GM12878 (cell line): Measurements from ENCODE around the gene GFOD2. TPM values are rescaled to one million over a fixed set of nuclear protein-coding genes. Genes with fewer than 3 reads are reported as not detected.

Source experiments
- ATAC-seq: fragments of 200-7000 bp; cut with Tn5 transposase; 3 replicates; pipeline ENCODE4 v1.9.1; 2020; ENCODE audit warnings: mild to moderate bottlenecking, moderate library complexity
- BruUV-seq: library from RNA; stranded (reverse); fragments of 400-500 nt; replicated peaks from 2 replicates; lab custom pipeline; 2021; lab: Mats Ljungman, UMichigan
- CTCF ChIA-PET: fragments of 300-600 bp; sonication (Branson Sonifier 250); formaldehyde crosslinking; extraction: SDS; loops from one replicate; lab custom pipeline; 2021; ENCODE audit warnings: inconsistent platforms; lab: Yijun Ruan, JAX
- POLR2A ChIA-PET: fragments of 350-600 bp; formaldehyde crosslinking; extraction: SDS; loops from one replicate; lab custom pipeline; 2021; ENCODE audit warnings: inconsistent platforms; lab: Charles Lee
- RAD21 ChIA-PET: fragments of 300-600 bp; sonication (Branson Sonifier 250); formaldehyde crosslinking; loops from one replicate; lab custom pipeline; 2023; ENCODE audit warnings: antibody characterized with exemption; ENCODE audit not compliant: unreplicated experiment; lab: Charles Lee
- SMC1A ChIA-PET: fragments of 300-600 bp; sonication (Branson Sonifier 250); formaldehyde crosslinking; loops from one replicate; lab custom pipeline; 2023; ENCODE audit not compliant: unreplicated experiment, uncharacterized antibody; lab: Charles Lee
- DNase-seq: peaks from one replicate; pipeline ENCODE4 v3.0.0-alpha.2; 2011; ENCODE audit warnings: low read depth, low spot score
- FAIRE-seq: peaks from 3 replicates; lab custom pipeline; 2011; peaks lifted over from hg19 to GRCh38; lab: Jason Lieb, UNC
- H2AFZ ChIP-seq: 2 replicates; pipeline ENCODE4 v1.6.0; 2011; ENCODE audit warnings: low read depth, low read length, control low read depth; ENCODE audit not compliant: control insufficient read depth
- H3K27ac ChIP-seq: 2 replicates; pipeline ENCODE4 v1.5.1; 2011; ENCODE audit warnings: control low read depth; ENCODE audit not compliant: control insufficient read depth, insufficient read depth
- H3K27me3 ChIP-seq, 2 experiments: replicated peaks in 1 of 2; 2 replicates each; pipeline versions ENCODE4 v1.6.0 to v1.6.1; 2011; ENCODE audit warnings: low read length in 1 of 2; ENCODE audit not compliant: control insufficient read depth in 2 of 2, insufficient read depth in 2 of 2
- H3K36me3 ChIP-seq, 2 experiments: 2 replicates each; pipeline ENCODE4 v1.5.1; 2011; ENCODE audit warnings: low read length in 1 of 2; ENCODE audit not compliant: control insufficient read depth in 2 of 2, insufficient read depth in 2 of 2
- H3K4me1 ChIP-seq: 2 replicates; pipeline ENCODE4 v1.6.1; 2011; ENCODE audit warnings: mild to moderate bottlenecking, low read length, moderate library complexity, mixed read lengths; ENCODE audit not compliant: control insufficient read depth, insufficient read depth
- H3K4me2 ChIP-seq: 2 replicates; pipeline ENCODE4 v1.6.0; 2011; ENCODE audit warnings: control low read depth; ENCODE audit not compliant: control insufficient read depth, insufficient read depth
- H3K4me3 ChIP-seq: fragments of 200-600 bp; sonication (generic); 2 replicates; pipeline ENCODE4 v1.5.1; 2016
- H3K79me2 ChIP-seq: 2 replicates; pipeline ENCODE4 v1.6.0; 2011; ENCODE audit warnings: low read length; ENCODE audit not compliant: control insufficient read depth, insufficient read depth
- H3K9ac ChIP-seq: 2 replicates; pipeline ENCODE4 v1.8.0; 2011; ENCODE audit warnings: low read length, control low read depth, mixed read lengths; ENCODE audit not compliant: control insufficient read depth, insufficient read depth
- H3K9me3 ChIP-seq: replicated peaks from 3 replicates; pipeline ENCODE4 v1.5.1; 2011; ENCODE audit warnings: mild to moderate bottlenecking, low read length; ENCODE audit not compliant: control insufficient read depth, insufficient read depth
- H4K20me1 ChIP-seq: 2 replicates; pipeline ENCODE4 v1.6.0; 2011; ENCODE audit not compliant: control insufficient read depth, insufficient read depth
- BHLHE40 ChIP-seq, 2 experiments: fragments of 450-650 bp in 1 of 2; IDR thresholded peaks; 2 replicates each; pipeline ENCODE4 v1.6.1; 2011 to 2017; ENCODE audit warnings: low read depth in 2 of 2, borderline replicate concordance in 1 of 2, improper control_type of control experiment in 1 of 2, low read length in 1 of 2, mild to moderate bottlenecking in 1 of 2
- CEBPB ChIP-seq, 2 experiments: fragments of 150-350 bp in 1 of 2; IDR thresholded peaks; 2 replicates each; pipeline ENCODE4 v1.6.1; 2012 to 2014; ENCODE audit warnings: low read depth in 2 of 2, low read length in 2 of 2, borderline replicate concordance in 1 of 2, inconsistent platforms in 1 of 2
- IRF4 ChIP-seq: IDR thresholded peaks from 2 replicates; pipeline ENCODE4 v1.6.1; 2011; ENCODE audit warnings: low read depth, low read length
- MYB ChIP-seq: fragments of 150-350 bp; IDR thresholded peaks from 2 replicates; pipeline ENCODE4 v1.6.1; 2014; ENCODE audit warnings: mild to moderate bottlenecking, low read depth, low read length, borderline replicate concordance
- NFYA ChIP-seq: IDR thresholded peaks from 2 replicates; pipeline ENCODE4 v1.6.1; 2011; ENCODE audit warnings: low read depth, mild to moderate bottlenecking, low read length, improper control_type of control experiment, borderline replicate concordance
- PML ChIP-seq: IDR thresholded peaks from 2 replicates; pipeline ENCODE4 v1.6.1; 2012; ENCODE audit warnings: low read length, inconsistent platforms
- RBBP5 ChIP-seq: fragments of 200-600 bp; sonication (generic); conservative IDR thresholded peaks from 2 replicates; pipeline ENCODE4 v1.6.1; 2016
- SKIL ChIP-seq: fragments of 450-650 bp; IDR thresholded peaks from 2 replicates; pipeline ENCODE4 v1.6.1; 2017; ENCODE audit warnings: mild to moderate bottlenecking, low read depth, inconsistent platforms; ENCODE audit not compliant: poor library complexity, severe bottlenecking
- ZNF207 ChIP-seq: fragments of 450-650 bp; IDR thresholded peaks from 2 replicates; pipeline ENCODE4 v1.6.1; 2014; ENCODE audit warnings: antibody characterized with exemption, mild to moderate bottlenecking, borderline replicate concordance
- WGBS: methylation state at CpG from one replicate; pipeline ENCODE4 v1.1.6; 2016; ENCODE audit warnings: low lambda C conversion rate; ENCODE audit not compliant: insufficient replicate concordance, insufficient coverage; ENCODE audit errors: missing lambda C conversion rate; 5-methylcytosine and 5-hydroxymethylcytosine counted together
- in situ Hi-C: fragments of 300-500 bp; cut with MboI; formaldehyde crosslinking; loops from 9 replicates; pipeline ENCODE4 v1.14.3; 2018; ENCODE audit warnings: mixed read lengths
- intact Hi-C: fragments of 100-400 bp; cut with micrococcal nuclease; formaldehyde crosslinking; loops from one replicate; pipeline ENCODE4 v1.14.2; 2022; ENCODE audit not compliant: unreplicated experiment
- polyA plus RNA-seq, 11 experiments: library from polyadenylated mRNA; depleted of rRNA in 4 of 11; unstranded in 6 of 11; stranded (reverse) in 5 of 11; fragments of >200 nt; fragmentation: Nextera tagmentation in 4 of 11; fragmentation: Illumina TruSeq in 1 of 11; extraction: Ambion mirVana in 4 of 11; extraction: Trizol in 1 of 11; gene quantifications; 1 replicate in 1 of 11; 2 replicates in 10 of 11; pipeline versions ENCODE4 v1.2.1 to v1.2.3, GENCODE V29; 2011 to 2016; ENCODE audit warnings: inconsistent platforms in 2 of 11, missing spikeins in 2 of 11, low read depth in 1 of 11
- total RNA-seq, 4 experiments: library from RNA; depleted of rRNA in 3 of 4; stranded (reverse); fragments of >200 nt in 3 of 4; fragmentation: Illumina TruSeq in 1 of 4; extraction: Trizol in 1 of 4; gene quantifications; 2 replicates each; pipeline versions ENCODE4 v1.2.1 to v1.2.3, GENCODE V29; 2013 to 2021

Gene GFOD2
- total and polyA plus RNA-seq, 10 of the 15 experiments (the other 5 are each of a cell fraction or from before 2014, with no cell fraction given) = 2.0 to 15.9 (median 12.0) TPM

- in situ Hi-C loops (loop anchor here (5.0 kb wide), 1 partner anchor 97 kb away; no protein-coding TSS in a partner anchor), intact Hi-C loops (loop anchor here (1.0 to 2.0 kb wide), 3 partner anchors 61 to 123 kb away; no protein-coding TSS in a partner anchor)
- DNase-seq (no peak), ATAC-seq (no peak), FAIRE-seq (no peak)
- Histone ChIP-seq H3K27ac (no peak overlapping the region), H2AFZ (peak overlapping the region; percentile 65), H3K27me3 (no peaks in the 10 kb centered on the region), H3K4me3 (no peak overlapping the region), H3K9me3 (no peaks in the 10 kb centered on the region), H3K79me2 (peaks cover 11% of the 10 kb centered on the region), H3K4me1 (peaks cover 11% of the 10 kb centered on the region; the same call in 1 of the 2 replicates), H3K36me3 (peaks cover 0 to 2% of the 10 kb centered on the region in 2 experiments; a peak in 3 of 4 replicates), H3K4me2 (peak overlapping the region; percentile 95), H4K20me1 (no peaks in the 10 kb centered on the region), H3K9ac (peak overlapping the region; percentile 83)
- ChIA-PET POLR2A (interaction anchor here (0.8 to 1.8 kb wide), 5 partner anchors 19 to 97 kb away, joined by 4 to 11 read pairs (median 9); partner anchors contain the start of gene CTCF), SMC1A (interaction anchor here (0.7 to 7.6 kb wide), 13 partner anchors 19 to 163 kb away, joined by 3 to 86 read pairs (median 5); partner anchors contain the start of genes ATP6V0D1 and CTCF), CTCF (interaction anchor here (0.7 to 9.0 kb wide), 25 partner anchors 12 to 216 kb away, joined by 3 to 138 read pairs (median 7); partner anchors contain the start of genes ACD, ATP6V0D1, C16orf86 and CTCF), RAD21 (interaction anchor here (1.0 to 5.5 kb wide), 13 partner anchors 16 to 163 kb away, joined by 3 to 102 read pairs (median 10); partner anchors contain the start of genes ACD, ATP6V0D1, C16orf86 and CTCF)
- 94% methylated on average over 9 of the region's 9 CpGs for WGBS
- BruUV-seq = no TSS peak
- no peak for TF ChIP-seq CEBPB (IDR thresholded peaks at IDR 0.05; ENCODE audit: borderline replicate concordance in 1 of 2, low read depth in 2 of 2, low read length in 2 of 2)
Measured at GRCh38 chr16:67644038-67644437, 75.1 kb downstream of the GFOD2 start.

- ChIA-PET SMC1A (interaction anchor here (1.1 to 7.6 kb wide), 6 partner anchors 9 to 120 kb away, joined by 3 to 86 read pairs (median 7); no protein-coding TSS in a partner anchor), CTCF (interaction anchor here (1.4 to 9.0 kb wide), 8 partner anchors 16 to 161 kb away, joined by 3 to 138 read pairs (median 8); partner anchors contain the start of gene ATP6V0D1), RAD21 (interaction anchor here (0.6 to 5.5 kb wide), 5 partner anchors 36 to 128 kb away, joined by 3 to 102 read pairs (median 3); partner anchors contain the start of gene CTCF), POLR2A (interaction anchor here (0.6 to 1.5 kb wide), 2 partner anchors 97 to 151 kb away, joined by 3 read pairs; no protein-coding TSS in a partner anchor)
- no peak for TF ChIP-seq RBBP5
- no peak for TF ChIP-seq SKIL
- no peak for TF ChIP-seq MYB
- no peak for TF ChIP-seq BHLHE40 (IDR thresholded peaks at IDR 0.05; ENCODE audit: borderline replicate concordance in 1 of 2, low read depth in 2 of 2, low read length in 1 of 2)
- TF ChIP-seq IRF4 = no peak
- no peak for TF ChIP-seq PML
- TF ChIP-seq NFYA = no peak
- TF ChIP-seq ZNF207 = no peak
- no TSS peak for BruUV-seq
- intact Hi-C loops = no loop called here
- no peak for DNase-seq
- Histone ChIP-seq H3K27ac (no peak overlapping the region), H3K79me2 (peaks cover 11% of the 10 kb centered on the region), H4K20me1 (no peaks in the 10 kb centered on the region), H3K4me3 (no peak overlapping the region), H3K4me2 (no peak overlapping the region), H3K27me3 (no peaks in the 10 kb centered on the region), H3K36me3 (peaks cover 6 to 9% of the 10 kb centered on the region in 2 experiments), H3K9ac (no peak overlapping the region), H3K9me3 (no peaks in the 10 kb centered on the region), H2AFZ (no peak overlapping the region), H3K4me1 (peaks cover 11% of the 10 kb centered on the region; the same call in 1 of the 2 replicates)
- no peak for ATAC-seq
- in situ Hi-C loops = loop anchor here (5.0 kb wide), 1 partner anchor 95 kb away; no protein-coding TSS in a partner anchor
- WGBS = 58% methylated on average over 10 of the region's 10 CpGs
- no peak for FAIRE-seq
Measured at GRCh38 chr16:67641779-67642708, 77.1 kb downstream of the GFOD2 start.
